Right lobe of liver (tissue), 4 donors: ENCODE results near the gene CD2BP2.

Experiments
- CTCF ChIP-seq, 4 donors: fragments of 200-600 bp in 3 of 4; fragments of 450-650 bp in 1 of 4; IDR thresholded peaks; one replicate each; pipeline versions ENCODE4 v1.5.1 to v1.8.0; 2016 to 2022; ENCODE audit warnings: antibody characterized with exemption in 4 of 4, mild to moderate bottlenecking in 2 of 4
- POLR2A ChIP-seq: fragments of 450-650 bp; IDR thresholded peaks from one replicate; pipeline ENCODE4 v1.6.1; 2017; ENCODE audit warnings: antibody characterized with exemption, mild to moderate bottlenecking
- donor health status: DM: no; HTN: no; CAD: no.
- donor health status: DM: no; HTN: no; CAD: no.
- donor health status: DM: no; HTN: yes; CAD: no.

GRCh38 chr16:30335598-30336474 lies 19.3 kb downstream of the CD2BP2 start:
- peak; percentile 34 for TF ChIP-seq POLR2A
- TF ChIP-seq CTCF (IDR thresholded peaks at IDR 0.05), result peak in 1 of 4 donors; percentile 4
